ENCODE measurements around the gene OSTC. TPM values are rescaled to one million over a fixed set of nuclear protein-coding genes. Genes with fewer than 3 reads are reported as not detected.

OSTC gene
- total RNA-seq, 1 donor: 331 TPM

DNA sequence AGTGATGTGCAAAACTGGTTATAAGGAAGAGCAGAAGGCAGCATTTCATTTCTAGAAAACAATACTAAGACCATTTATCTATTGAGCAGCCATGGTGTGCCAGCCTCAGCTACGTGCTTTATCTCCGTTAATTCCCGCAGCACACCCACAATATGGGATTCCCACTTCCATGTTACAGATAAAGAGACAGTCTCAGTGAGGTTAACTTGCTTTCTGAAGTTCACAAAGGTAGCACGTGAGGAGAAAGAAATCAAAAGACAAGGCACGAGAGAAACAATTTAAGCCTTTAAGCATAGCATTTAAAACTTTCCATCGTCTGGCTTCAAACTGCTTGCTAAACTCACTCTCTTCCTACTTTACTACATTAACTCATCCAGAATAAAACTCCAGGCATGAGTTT lies 38.0 kb upstream of the OSTC start:
- TF ChIP-seq, protein P1, sequence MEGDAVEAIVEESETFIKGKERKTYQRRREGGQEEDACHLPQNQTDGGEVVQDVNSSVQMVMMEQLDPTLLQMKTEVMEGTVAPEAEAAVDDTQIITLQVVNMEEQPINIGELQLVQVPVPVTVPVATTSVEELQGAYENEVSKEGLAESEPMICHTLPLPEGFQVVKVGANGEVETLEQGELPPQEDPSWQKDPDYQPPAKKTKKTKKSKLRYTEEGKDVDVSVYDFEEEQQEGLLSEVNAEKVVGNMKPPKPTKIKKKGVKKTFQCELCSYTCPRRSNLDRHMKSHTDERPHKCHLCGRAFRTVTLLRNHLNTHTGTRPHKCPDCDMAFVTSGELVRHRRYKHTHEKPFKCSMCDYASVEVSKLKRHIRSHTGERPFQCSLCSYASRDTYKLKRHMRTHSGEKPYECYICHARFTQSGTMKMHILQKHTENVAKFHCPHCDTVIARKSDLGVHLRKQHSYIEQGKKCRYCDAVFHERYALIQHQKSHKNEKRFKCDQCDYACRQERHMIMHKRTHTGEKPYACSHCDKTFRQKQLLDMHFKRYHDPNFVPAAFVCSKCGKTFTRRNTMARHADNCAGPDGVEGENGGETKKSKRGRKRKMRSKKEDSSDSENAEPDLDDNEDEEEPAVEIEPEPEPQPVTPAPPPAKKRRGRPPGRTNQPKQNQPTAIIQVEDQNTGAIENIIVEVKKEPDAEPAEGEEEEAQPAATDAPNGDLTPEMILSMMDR (IDR thresholded peaks at IDR 0.05; ENCODE audit: insufficient read depth, low read length): no peak
- no peak overlapping the region for H3K4me3 ChIP-seq (ENCODE audit: low read depth, low read length)
- DNase-seq (ENCODE audit: low read depth): no peak

DNA sequence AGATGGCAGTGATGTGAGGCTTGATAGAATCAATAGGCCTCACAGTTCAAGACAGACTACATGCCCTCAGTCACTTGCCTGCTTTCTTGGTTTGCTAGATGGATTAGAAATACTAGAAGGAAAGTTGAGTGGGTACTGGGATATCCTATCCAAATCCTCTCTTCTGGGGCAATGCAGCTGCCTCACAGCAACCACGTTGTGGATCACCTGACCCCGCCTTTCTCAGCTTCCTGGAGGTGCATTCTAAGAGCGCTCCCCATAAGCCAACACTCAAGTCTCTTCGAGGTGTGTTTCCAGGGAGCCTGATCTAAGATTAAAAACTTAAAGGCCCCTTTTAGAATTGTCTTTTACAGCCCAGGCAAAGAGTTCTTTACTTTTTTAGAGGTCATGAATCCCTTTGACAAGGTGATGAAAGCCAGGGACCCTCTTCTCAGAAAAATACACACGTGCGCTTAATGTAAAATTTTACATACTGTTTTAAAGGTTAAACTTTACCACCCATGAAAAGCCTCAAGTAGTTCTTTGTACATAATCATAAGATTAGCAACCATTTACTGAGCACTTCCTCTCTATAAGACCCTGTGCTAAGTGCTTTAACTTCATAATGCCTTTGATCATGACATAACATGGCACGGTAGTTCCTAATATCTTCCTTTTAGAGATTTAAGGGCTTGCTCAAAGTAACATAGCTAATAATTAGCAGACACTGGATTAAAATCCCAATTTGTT lies 30.9 kb upstream of the OSTC start:
- no peak for DNase-seq (ENCODE audit: low read depth)
- peak overlapping the region; percentile 67 for H3K4me3 ChIP-seq (ENCODE audit: low read depth, low read length)
- TF ChIP-seq, protein P1 (IDR thresholded peaks at IDR 0.05; ENCODE audit: insufficient read depth, low read length): no peak

DNA sequence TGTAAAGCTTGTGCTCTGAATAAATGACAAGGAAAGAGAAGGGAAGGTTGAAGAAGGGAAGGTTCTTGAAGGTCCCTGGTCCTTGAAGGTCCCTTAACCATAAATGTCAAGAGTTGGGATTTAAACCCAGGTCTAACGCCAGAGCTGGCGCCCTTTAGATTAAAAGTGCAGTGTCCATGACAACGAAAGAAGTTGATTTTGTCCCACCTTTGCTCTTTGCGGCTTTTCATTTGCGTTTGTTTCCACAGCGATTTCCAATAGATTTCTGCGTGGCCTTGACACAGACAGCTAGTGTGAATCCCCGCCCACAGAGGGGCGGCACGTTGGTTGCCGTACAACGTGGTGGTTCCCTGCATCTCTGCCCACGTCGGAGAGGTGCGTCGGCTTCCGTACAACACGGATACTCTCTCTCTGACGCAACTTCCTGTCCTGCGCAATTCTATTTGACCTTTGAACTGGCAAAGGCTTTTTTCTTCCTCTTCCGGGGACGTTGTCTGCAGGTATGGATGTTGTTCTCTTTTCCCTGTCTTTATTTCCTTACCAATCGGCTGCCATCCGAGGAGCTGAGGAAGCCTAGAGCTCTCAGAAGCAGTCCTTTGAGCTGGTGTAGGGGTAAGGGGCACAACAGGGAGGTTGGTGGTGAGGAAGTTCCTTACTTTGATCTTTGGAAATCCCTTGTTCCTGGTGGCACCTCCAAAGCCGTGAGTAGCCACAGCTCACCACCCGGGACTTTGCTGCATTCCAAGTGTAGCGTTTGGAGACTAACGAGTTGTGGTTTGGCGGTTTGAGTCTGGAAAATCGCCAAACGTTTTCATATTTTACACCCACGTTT lies 30.1 kb upstream of the OSTC start, which contains the start of gene RPL34:
RPL34 (plus strand) TSS at position 476 of the 832 bp plus-strand sequence. CDS start 1,384 bp downstream, outside the sequence.
- TF ChIP-seq, protein P1 (IDR thresholded peaks at IDR 0.05; ENCODE audit: insufficient read depth, low read length): no peak
- peak; percentile 99 for DNase-seq (ENCODE audit: low read depth)
- H3K4me3 ChIP-seq (ENCODE audit: low read depth, low read length): peak within 1 kb of the TSS; percentile 96

DNA sequence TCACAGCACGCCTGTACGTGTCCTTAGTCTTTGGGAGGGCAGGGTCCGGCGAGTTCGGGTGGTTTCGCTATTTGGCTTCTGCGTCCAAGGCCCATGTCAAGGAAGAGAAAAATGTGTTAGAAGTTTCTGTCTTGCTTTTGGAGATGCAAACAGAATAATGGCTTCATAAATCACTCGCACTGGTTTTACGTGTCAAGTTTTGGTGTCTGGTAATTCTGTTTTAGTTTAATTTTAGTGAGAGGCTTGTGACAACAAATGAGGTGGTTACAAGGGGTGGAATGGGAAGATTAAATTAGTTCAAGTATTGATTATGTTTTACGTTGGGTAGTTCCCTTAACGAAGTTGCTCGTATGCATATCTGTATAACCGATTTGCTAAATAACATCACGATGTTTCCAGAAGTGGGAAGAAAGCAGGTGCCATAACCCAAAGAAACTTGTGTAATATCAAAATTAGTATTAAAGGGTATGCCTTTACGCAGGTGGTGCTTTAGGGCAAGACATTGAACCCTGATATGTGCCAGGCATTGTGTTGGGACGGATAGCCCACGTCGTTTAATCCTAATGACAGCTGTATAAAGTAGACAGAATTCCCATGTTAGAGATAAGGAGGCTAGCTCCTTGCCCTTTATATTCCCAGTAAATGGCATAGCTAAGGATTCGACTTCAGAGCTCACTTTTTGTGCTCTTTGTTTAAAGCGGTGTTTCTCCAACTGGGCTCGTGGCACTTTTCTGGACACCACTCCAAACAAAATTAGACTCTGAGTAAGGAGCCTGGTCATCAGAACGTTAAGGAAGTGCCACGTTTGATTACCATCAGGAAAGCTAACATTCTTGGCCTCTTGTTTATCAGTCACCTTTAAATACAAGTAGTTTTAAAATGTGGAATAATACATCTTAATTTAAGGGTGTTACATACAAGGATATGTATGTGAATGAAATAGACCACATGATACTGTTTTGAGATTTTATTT lies 29.2 kb upstream of the OSTC start:
- TF ChIP-seq, protein P1 (IDR thresholded peaks at IDR 0.05; ENCODE audit: insufficient read depth, low read length): no peak
- peak overlapping the region; percentile 96 for H3K4me3 ChIP-seq (ENCODE audit: low read depth, low read length)
- peak; percentile 27 for DNase-seq (ENCODE audit: low read depth)

DNA sequence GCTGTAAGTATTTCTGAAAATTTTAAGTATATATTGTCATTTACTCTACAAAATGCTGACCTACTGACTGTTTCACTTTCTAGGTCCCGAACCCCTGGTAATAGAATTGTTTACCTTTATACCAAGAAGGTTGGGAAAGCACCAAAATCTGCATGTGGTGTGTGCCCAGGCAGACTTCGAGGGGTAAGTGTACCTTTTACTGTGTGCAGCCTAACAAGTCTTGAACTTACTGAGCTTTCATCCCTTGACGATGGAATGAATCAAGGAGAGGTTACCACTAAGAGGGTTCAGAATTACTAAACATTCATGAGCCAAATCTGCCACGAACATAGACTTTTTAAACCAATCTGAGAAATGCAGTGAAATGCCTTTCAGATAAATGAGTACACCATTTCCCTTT lies 28.4 kb upstream of the OSTC start:
- TF ChIP-seq, protein P1 (IDR thresholded peaks at IDR 0.05; ENCODE audit: insufficient read depth, low read length): no peak
- H3K4me3 ChIP-seq (ENCODE audit: low read depth, low read length): peak overlapping the region; percentile 96
- no peak for DNase-seq (ENCODE audit: low read depth)

DNA sequence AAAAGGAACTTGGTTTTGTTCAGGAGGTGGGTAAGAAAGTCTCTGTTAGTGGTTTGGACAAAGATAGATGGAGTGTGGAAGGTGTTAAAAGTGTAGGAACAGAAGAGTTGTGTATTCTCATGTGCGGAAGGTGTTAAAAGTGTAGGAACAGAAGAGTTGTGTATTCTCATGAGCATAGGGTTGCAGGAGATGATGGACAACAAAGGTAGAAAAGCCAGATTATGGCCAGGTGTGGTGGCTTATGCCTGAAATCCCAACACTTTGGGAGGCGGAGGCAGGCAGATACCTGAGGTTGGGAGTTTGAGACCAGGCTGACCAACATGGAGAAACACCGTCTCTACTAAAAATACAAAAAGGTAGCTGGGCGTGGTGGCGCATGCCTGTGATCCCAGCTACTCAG lies 27.6 kb upstream of the OSTC start:
- TF ChIP-seq, protein P1 (IDR thresholded peaks at IDR 0.05; ENCODE audit: insufficient read depth, low read length): no peak
- H3K4me3 ChIP-seq (ENCODE audit: low read depth, low read length): peak overlapping the region; percentile 22
- no peak for DNase-seq (ENCODE audit: low read depth)

Data from fibroblast of the aortic adventitia (primary cell).